Measurements from ENCODE around the gene DOCK3.
"Not testable (repeated sequence)": the region's sequence is repeated elsewhere in the genome, so short reads cannot be mapped to it uniquely, and the experiment has no call there.

The DOCK3 gene

DNA sequence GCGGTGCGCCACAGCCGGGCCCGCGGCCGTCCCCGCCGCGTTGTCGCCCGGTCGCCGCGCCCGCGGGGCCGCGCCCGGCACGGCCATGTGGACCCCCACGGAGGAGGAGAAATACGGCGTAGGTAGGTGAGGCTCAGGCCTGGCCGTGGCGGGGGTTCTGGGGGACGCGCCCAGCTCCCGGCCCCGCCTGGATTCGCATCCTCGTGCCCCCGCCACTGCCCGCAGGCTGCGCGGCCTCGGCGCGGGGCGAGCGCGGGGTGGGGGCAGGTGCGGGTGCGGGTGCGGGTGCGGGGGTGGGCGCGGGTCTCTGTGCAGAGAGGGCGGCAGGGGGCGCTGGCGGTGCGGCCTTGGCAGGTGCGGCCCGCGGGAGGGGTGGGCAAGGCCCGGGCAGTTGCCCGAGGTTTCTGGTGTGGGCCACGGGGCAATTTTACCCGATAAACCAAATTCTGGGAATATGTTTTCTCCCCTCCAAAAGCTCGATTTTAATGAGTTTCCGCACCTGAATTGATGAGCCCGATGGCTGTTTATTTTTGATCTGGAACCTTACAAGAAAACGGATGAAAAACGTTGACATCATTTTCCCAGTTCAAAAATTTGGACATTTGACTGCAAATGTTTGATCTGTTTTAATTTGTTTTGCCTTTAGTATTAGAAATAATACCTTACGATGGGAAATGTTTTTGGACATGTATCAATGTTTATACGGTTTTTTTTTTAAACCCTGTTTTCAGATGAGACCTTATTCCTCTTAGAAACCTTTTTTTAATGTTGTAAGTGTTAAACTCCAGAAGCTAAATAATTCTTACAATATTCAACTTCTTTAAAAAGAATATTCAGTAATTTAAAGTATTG, 678 bp downstream of the DOCK3 start:
- Histone ChIP-seq H3K4me3 (ENCODE audit: low read depth, low read length) (peak overlapping the region; percentile 45), H3K27ac (0 out of 2 replicates have a peak overlapping the region, but pooled peaks have one; percentile 48), H3K27me3 (ENCODE audit: insufficient read depth, low read depth, severe bottlenecking) (peaks cover 18% of the 10 kb centered on the region), H3K9me3 (ENCODE audit: severe bottlenecking) (peaks cover 2% of the 10 kb centered on the region), H3K36me3 (no peaks in the 10 kb centered on the region)
- DNase-seq: peak; percentile 79
- peak; percentile 70 for TF ChIP-seq CTCF (IDR thresholded peaks at IDR 0.05; ENCODE audit: low read depth, low read length)

GRCh38 chr3:50676031-50676705, 1.4 kb downstream of the DOCK3 start:
- Histone ChIP-seq H3K36me3 (no peaks in the 10 kb centered on the region), H3K27me3 (ENCODE audit: insufficient read depth, low read depth, severe bottlenecking) (peaks cover 18% of the 10 kb centered on the region), H3K27ac (no peak overlapping the region), H3K4me3 (ENCODE audit: low read depth, low read length) (no peak overlapping the region), H3K9me3 (ENCODE audit: severe bottlenecking) (peaks cover 2% of the 10 kb centered on the region)
- no peak for TF ChIP-seq CTCF (IDR thresholded peaks at IDR 0.05; ENCODE audit: low read depth, low read length)
- DNase-seq: no peak

- Histone ChIP-seq H3K36me3 (no peaks in the 10 kb centered on the region), H3K27ac (no peak overlapping the region), H3K27me3 (ENCODE audit: insufficient read depth, low read depth, severe bottlenecking) (no peaks in the 10 kb centered on the region), H3K4me3 (ENCODE audit: low read depth, low read length) (no peak overlapping the region), H3K9me3 (ENCODE audit: severe bottlenecking) (no peaks in the 10 kb centered on the region)
- DNase-seq: no peak
- TF ChIP-seq CTCF (IDR thresholded peaks at IDR 0.05; ENCODE audit: low read depth, low read length): no peak
Measured at GRCh38 chr3:50687127-50687751, 12.5 kb downstream of the DOCK3 start.

GRCh38 chr3:50687916-50688315, 13.2 kb downstream of the DOCK3 start:
- Histone ChIP-seq H3K27ac (no peak overlapping the region), H3K4me3 (ENCODE audit: low read depth, low read length) (no peak overlapping the region), H3K36me3 (no peaks in the 10 kb centered on the region), H3K27me3 (ENCODE audit: insufficient read depth, low read depth, severe bottlenecking) (no peaks in the 10 kb centered on the region), H3K9me3 (ENCODE audit: severe bottlenecking) (no peaks in the 10 kb centered on the region)
- no peak for TF ChIP-seq CTCF (IDR thresholded peaks at IDR 0.05; ENCODE audit: low read depth, low read length)
- DNase-seq: no peak

DNA sequence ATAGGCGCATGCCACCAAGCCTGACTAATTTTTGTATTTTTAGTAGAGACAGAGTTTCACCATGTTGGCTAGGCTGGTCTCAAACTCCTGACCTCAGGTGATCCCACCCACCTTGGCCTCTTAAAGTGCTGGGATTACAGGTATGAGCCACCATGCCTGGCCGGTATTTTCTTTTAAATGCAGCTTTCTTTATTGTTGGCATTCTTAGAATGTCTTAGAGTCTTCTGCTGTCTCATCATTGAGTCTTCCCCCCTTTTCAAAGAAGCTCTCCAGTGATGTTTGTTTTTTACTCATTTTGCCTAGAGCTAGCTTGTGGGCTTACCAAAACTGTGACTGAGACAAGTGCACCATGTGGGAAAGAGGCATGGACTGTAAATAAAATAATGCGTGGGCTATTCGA, 13.9 kb downstream of the DOCK3 start:
- H3K27ac ChIP-seq: not testable (repeated sequence)

DNA sequence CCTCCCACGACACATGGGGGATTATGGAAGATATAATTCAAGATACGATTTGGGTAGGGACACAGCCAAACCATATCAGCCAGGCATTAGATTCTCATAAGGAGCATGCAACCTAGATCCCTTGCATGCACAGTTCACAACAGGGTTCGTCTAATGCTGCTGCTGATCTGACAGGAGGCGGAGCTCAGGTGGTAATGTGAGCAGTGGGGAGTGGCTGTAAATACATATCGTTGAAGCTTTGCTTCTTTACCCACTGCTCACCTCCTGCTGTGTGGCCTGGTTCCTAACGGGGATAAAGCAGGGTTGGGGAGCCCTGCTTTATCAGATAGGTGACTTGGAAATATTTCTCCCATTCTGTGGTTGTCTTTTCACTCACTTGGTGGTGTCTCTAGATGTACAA, 14.8 kb downstream of the DOCK3 start:
- no peak for TF ChIP-seq CTCF (IDR thresholded peaks at IDR 0.05; ENCODE audit: low read depth, low read length)
- no peak overlapping the region for H3K4me3 ChIP-seq (ENCODE audit: low read depth, low read length)
- H3K36me3 ChIP-seq: no peaks in the 10 kb centered on the region
- H3K27me3 ChIP-seq (ENCODE audit: insufficient read depth, low read depth, severe bottlenecking): no peaks in the 10 kb centered on the region
- H3K27ac ChIP-seq: no peak overlapping the region
- DNase-seq: no peak
- no peaks in the 10 kb centered on the region for H3K9me3 ChIP-seq (ENCODE audit: severe bottlenecking)

More for the DNA sequence above, 13.9 kb downstream of the DOCK3 start:
- not testable (repeated sequence) for H3K9me3 ChIP-seq (ENCODE audit: severe bottlenecking); H3K4me3 ChIP-seq (ENCODE audit: low read depth, low read length); H3K36me3 ChIP-seq; DNase-seq; H3K27me3 ChIP-seq (ENCODE audit: insufficient read depth, low read depth, severe bottlenecking)
